CD4-positive, alpha-beta T cell (primary cell): ENCODE data around the gene BTBD9. TPM values are rescaled to one million over a fixed set of nuclear protein-coding genes. Genes with fewer than 3 reads are reported as not detected.

Source experiments
- ATAC-seq: fragments of 200-7000 bp; cut with Tn5 transposase; one replicate; pipeline ENCODE4 v1.10.0; 2022; ENCODE audit warnings: mild to moderate bottlenecking; ENCODE audit not compliant: poor library complexity
- CTCF ChIA-PET: fragments of 350-600 bp; sonication (Branson Sonifier 250); formaldehyde crosslinking; loops from one replicate; lab custom pipeline; 2021; ENCODE audit warnings: antibody characterized with exemption, inconsistent platforms; lab: Charles Lee
- POLR2A ChIA-PET: fragments of 350-600 bp; sonication (Branson Sonifier 250); formaldehyde crosslinking; loops from one replicate; lab custom pipeline; 2021; ENCODE audit warnings: antibody characterized with exemption, inconsistent platforms; lab: Charles Lee
- DNase-seq, 14 experiments: peaks; one replicate each; pipeline ENCODE4 v3.0.0-alpha.2; 2013 to 2020; ENCODE audit warnings: mixed read lengths in 2 of 14
- H3K27ac ChIP-seq, 2 donors: one replicate each; pipeline versions ENCODE4 v1.5.1 to v1.7.0; 2013; ENCODE audit warnings: low read length in 2 of 2, low read depth in 1 of 2, mild to moderate bottlenecking in 1 of 2
- H3K27me3 ChIP-seq, 2 experiments: 1 replicate in 1 of 2; 2 replicates in 1 of 2; pipeline versions ENCODE4 v1.6.1 to v1.7.0; 2013; ENCODE audit warnings: low read length in 2 of 2, control low read depth in 1 of 2, mild to moderate bottlenecking in 1 of 2, moderate library complexity in 1 of 2; ENCODE audit not compliant: insufficient read depth in 2 of 2, control insufficient read depth in 1 of 2
- H3K36me3 ChIP-seq: one replicate; pipeline ENCODE4 v1.6.1; 2013; ENCODE audit warnings: low read length, control low read depth; ENCODE audit not compliant: insufficient read depth
- H3K4me1 ChIP-seq: one replicate; pipeline ENCODE4 v1.6.1; 2013; ENCODE audit warnings: low read length, control low read depth; ENCODE audit not compliant: insufficient read depth
- H3K4me3 ChIP-seq: one replicate; pipeline ENCODE4 v1.5.1; 2013; ENCODE audit warnings: mild to moderate bottlenecking, low read length, moderate library complexity
- H3K9me3 ChIP-seq, 2 experiments: 1 replicate in 1 of 2; 2 replicates in 1 of 2; pipeline versions ENCODE4 v1.6.1 to v1.7.0; 2013; ENCODE audit warnings: low read length in 2 of 2, mild to moderate bottlenecking in 2 of 2, control low read depth in 1 of 2, moderate library complexity in 1 of 2; ENCODE audit not compliant: control insufficient read depth in 1 of 2, insufficient read depth in 1 of 2
- H3K27ac Mint-ChIP-seq: one replicate; pipeline ENCODE4 v1.8.0; 2020; ENCODE audit warnings: mixed read lengths
- H3K27me3 Mint-ChIP-seq: one replicate; pipeline ENCODE4 v1.8.0; 2021; ENCODE audit warnings: mixed read lengths
- H3K36me3 Mint-ChIP-seq: one replicate; pipeline ENCODE4 v1.8.0; 2021; ENCODE audit warnings: low read depth, mixed read lengths
- H3K4me1 Mint-ChIP-seq: one replicate; pipeline ENCODE4 v1.8.0; 2021; ENCODE audit warnings: low read depth, mixed read lengths
- H3K4me3 Mint-ChIP-seq: one replicate; pipeline ENCODE4 v1.8.0; 2020; ENCODE audit warnings: mild to moderate bottlenecking, mixed read lengths
- H3K9me3 Mint-ChIP-seq: one replicate; pipeline ENCODE4 v1.8.0; 2020; ENCODE audit warnings: mixed read lengths
- intact Hi-C, 2 experiments: fragments of 100-400 bp; cut with DNase I in 1 of 2; cut with micrococcal nuclease in 1 of 2; formaldehyde crosslinking; loops; one replicate each; pipeline versions ENCODE4 v1.15.1 to v1.9.0; 2023 to 2025; cut with DNase I, micrococcal nuclease
- total RNA-seq, 174 experiments: library from RNA in 2 of 174; stranded (reverse) in 2 of 174; gene quantifications; one replicate each; pipeline ENCODE4 v1.2.3 and lab custom pipeline; 2021 to 2026
- TF ChIP-seq, protein P1 (sequence below): fragments of 200-600 bp; IDR thresholded peaks from one replicate; pipeline ENCODE4 v1.8.0; 2022; ENCODE audit warnings: antibody characterized with exemption, mild to moderate bottlenecking

The BTBD9 gene
- total RNA-seq, 2 experiments from 2014 or later = 58.7 to 59.3 TPM

DNA sequence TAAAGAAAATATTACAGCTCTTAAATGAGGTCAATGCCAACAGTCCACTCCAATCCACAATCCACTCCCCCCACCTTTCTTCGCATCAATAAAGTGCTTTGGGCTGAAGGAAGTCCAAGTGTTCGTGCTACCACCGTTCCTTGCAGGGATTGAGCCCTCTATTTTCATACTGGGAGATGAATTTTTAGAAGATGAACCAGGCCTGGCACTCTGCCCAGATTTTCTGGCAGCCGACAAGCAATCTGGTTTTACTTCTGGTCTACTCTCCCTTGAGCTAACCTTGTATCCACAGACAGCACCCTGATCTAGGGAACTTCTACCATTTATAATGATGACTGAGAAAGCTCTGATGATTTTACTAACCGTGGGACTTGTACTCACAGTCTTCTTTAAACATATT, 72.3 kb downstream of the BTBD9 start:
- no peaks in the 10 kb centered on the region for H3K27me3 Mint-ChIP-seq

DNA sequence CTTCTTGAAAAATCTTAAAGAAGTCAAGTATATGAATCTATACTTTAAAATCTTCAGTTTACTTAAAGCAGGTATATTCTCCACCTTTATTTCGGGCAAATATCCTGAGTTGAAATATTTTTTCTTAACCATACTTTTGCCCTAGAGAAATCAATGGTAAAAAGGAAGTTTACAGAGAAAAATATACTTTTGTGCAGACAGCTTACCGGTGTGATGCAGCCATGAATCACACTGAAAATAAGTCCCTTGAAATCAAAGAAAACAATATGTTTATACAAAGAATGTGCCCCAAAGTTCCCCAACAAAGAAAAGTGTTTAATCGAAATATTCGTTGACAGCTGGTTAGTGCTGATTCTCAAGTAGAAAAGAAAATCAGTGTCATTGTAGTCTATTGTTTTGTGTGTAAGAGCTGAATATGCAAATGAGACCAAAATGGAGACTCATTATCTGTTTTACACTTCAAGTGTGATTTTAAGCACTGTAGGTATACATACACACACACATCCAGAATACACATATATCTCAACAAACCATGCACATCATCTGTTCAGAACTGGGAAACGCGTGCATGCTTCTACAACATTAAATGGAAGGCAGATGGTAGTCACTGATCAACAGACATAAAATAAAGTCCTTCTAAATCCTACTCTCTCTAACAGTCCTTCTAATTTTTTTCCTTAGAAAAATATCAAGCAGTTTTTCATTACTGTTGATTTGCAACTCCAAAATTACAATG, 73.3 kb downstream of the BTBD9 start:
- Histone ChIP-seq H3K9me3 (no peaks in the 10 kb centered on the region), H3K4me1 (peaks cover under 1% of the 10 kb centered on the region), H3K4me3 (no peak overlapping the region), H3K27ac (no peak overlapping the region), H3K36me3 (peaks cover 6% of the 10 kb centered on the region), H3K27me3 (no peaks in the 10 kb centered on the region)
- H3K4me1 Mint-ChIP-seq = peaks cover 13% of the 10 kb centered on the region
- no peak for DNase-seq
- H3K9me3 Mint-ChIP-seq = no peaks in the 10 kb centered on the region
- CTCF ChIA-PET = no interaction called here
- no peak overlapping the region for H3K27ac Mint-ChIP-seq
- intact Hi-C loops = no loop called here
- no peak overlapping the region for H3K4me3 Mint-ChIP-seq
- ATAC-seq = no peak
- no peaks in the 10 kb centered on the region for H3K27me3 Mint-ChIP-seq
- POLR2A ChIA-PET = no interaction called here
- peaks cover 35% of the 10 kb centered on the region for H3K36me3 Mint-ChIP-seq
- TF ChIP-seq, protein P1, sequence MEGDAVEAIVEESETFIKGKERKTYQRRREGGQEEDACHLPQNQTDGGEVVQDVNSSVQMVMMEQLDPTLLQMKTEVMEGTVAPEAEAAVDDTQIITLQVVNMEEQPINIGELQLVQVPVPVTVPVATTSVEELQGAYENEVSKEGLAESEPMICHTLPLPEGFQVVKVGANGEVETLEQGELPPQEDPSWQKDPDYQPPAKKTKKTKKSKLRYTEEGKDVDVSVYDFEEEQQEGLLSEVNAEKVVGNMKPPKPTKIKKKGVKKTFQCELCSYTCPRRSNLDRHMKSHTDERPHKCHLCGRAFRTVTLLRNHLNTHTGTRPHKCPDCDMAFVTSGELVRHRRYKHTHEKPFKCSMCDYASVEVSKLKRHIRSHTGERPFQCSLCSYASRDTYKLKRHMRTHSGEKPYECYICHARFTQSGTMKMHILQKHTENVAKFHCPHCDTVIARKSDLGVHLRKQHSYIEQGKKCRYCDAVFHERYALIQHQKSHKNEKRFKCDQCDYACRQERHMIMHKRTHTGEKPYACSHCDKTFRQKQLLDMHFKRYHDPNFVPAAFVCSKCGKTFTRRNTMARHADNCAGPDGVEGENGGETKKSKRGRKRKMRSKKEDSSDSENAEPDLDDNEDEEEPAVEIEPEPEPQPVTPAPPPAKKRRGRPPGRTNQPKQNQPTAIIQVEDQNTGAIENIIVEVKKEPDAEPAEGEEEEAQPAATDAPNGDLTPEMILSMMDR = no peak

More for the DNA sequence above, 72.3 kb downstream of the BTBD9 start:
- Mint-ChIP-seq H3K4me1 (peaks cover 22% of the 10 kb centered on the region), H3K4me3 (no peak overlapping the region), H3K36me3 (peaks cover 41% of the 10 kb centered on the region), H3K27ac (no peak overlapping the region), H3K9me3 (no peaks in the 10 kb centered on the region)
- Histone ChIP-seq H3K4me3 (no peak overlapping the region), H3K36me3 (peaks cover 6% of the 10 kb centered on the region), H3K27me3 (no peaks in the 10 kb centered on the region), H3K9me3 (no peaks in the 10 kb centered on the region), H3K4me1 (peaks cover 7% of the 10 kb centered on the region), H3K27ac (no peak overlapping the region)
- ChIA-PET CTCF (no interaction called here), POLR2A (interaction anchor here (1.7 kb wide), 1 partner anchor 7 kb away, joined by 3 read pairs; no protein-coding TSS in a partner anchor)
- DNase-seq = no peak
- ATAC-seq = no peak
- TF ChIP-seq, protein P1 = no peak
- intact Hi-C loops = no loop called here

DNA sequence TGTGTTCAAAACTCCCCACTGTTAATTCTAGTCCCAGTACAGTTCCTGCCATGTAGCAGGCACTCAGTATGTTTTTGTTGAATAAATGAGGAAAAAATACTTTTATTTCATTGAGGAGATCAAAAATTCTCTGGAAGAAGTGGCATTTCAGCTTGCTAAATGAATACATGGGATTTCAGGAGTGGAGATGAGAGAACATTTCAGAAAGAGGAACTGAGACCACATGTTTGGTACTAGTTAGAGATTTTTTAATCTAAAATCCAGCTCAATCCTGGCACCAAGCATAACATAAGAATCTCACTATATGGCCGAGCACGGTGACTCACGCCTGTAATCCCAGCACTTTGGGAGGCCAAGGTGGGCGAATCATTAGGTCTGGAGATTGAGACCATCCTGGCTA, 75.4 kb downstream of the BTBD9 start:
- CTCF ChIA-PET = no interaction called here

More for the DNA sequence above, 75.4 kb downstream of the BTBD9 start:
- intact Hi-C loops = no loop called here
- POLR2A ChIA-PET = no interaction called here
- Mint-ChIP-seq H3K27me3 (no peaks in the 10 kb centered on the region), H3K36me3 (peaks cover 39% of the 10 kb centered on the region), H3K4me3 (no peak overlapping the region), H3K27ac (no peak overlapping the region), H3K9me3 (no peaks in the 10 kb centered on the region), H3K4me1 (peaks cover 5% of the 10 kb centered on the region)
- no peak overlapping the region for H3K27ac ChIP-seq
- H3K27me3 ChIP-seq = no peaks in the 10 kb centered on the region
- TF ChIP-seq, protein P1 = no peak
- DNase-seq (no peak), ATAC-seq (no peak)
- peaks cover 6% of the 10 kb centered on the region for H3K36me3 ChIP-seq
- no peaks in the 10 kb centered on the region for H3K4me1 ChIP-seq
- H3K4me3 ChIP-seq = no peak overlapping the region
- no peaks in the 10 kb centered on the region for H3K9me3 ChIP-seq
